K562 (cell line): ENCODE data around the gene RET. TPM values are rescaled to one million over a fixed set of nuclear protein-coding genes. Genes with fewer than 3 reads are reported as not detected.

Source experiments
- ATAC-seq: fragments of 200-7000 bp; cut with Tn5 transposase; 3 replicates; pipeline ENCODE4 v1.9.1; 2020; ENCODE audit warnings: moderate library complexity
- Bru-seq: library from RNA; stranded (reverse); fragments of 400-500 nt; gene quantifications from one replicate; lab custom pipeline; 2021; lab: Mats Ljungman, UMichigan
- BruChase-seq, 2 experiments: library from RNA; stranded (reverse); fragments of 400-500 nt; gene quantifications; one replicate each; lab custom pipeline; 2021; lab: Mats Ljungman, UMichigan
- BruUV-seq: library from RNA; stranded (reverse); fragments of 400-500 nt; replicated peaks from 2 replicates; lab custom pipeline; 2021; lab: Mats Ljungman, UMichigan
- CTCF ChIA-PET: fragments of 300-600 bp; formaldehyde crosslinking; extraction: SDS; loops from one replicate; lab custom pipeline; 2021; ENCODE audit warnings: low intra/inter-chr PET ratio; lab: Yijun Ruan, JAX
- POLR2A ChIA-PET: fragments of 300-600, 350-650 bp; sonication (Branson Sonifier 250); formaldehyde crosslinking; extraction: SDS; loops from one replicate; lab custom pipeline; 2021; ENCODE audit warnings: antibody characterized with exemption, inconsistent platforms; lab: Yijun Ruan, JAX
- DNase-seq, 4 experiments: peaks; one replicate each; pipeline versions ENCODE4 v3.0.0 to v3.0.0-alpha.2; 2011 to 2018; ENCODE audit warnings: low spot score in 3 of 4, mixed read lengths in 3 of 4; ENCODE audit errors: extremely low read depth in 1 of 4
- FAIRE-seq: peaks from 2 replicates; lab custom pipeline; 2011; peaks lifted over from hg19 to GRCh38; lab: Jason Lieb, UNC
- H2AFZ ChIP-seq: 2 replicates; pipeline ENCODE4 v1.6.0; 2011; ENCODE audit warnings: low read depth, low read length, control low read depth, inconsistent platforms
- H3K27ac ChIP-seq: fragments of 200-600 bp; 3 replicates; pipeline ENCODE4 v1.8.0; 2011; ENCODE audit warnings: low read depth, mild to moderate bottlenecking, control low read depth, inconsistent platforms, low read length, moderate library complexity, mixed read lengths; ENCODE audit errors: extremely low read depth
- H3K27me3 ChIP-seq, 2 experiments: fragments of 300-600 bp in 1 of 2; 2 replicates in 1 of 2; 3 replicates in 1 of 2; pipeline versions ENCODE4 v1.6.0 to v1.8.0; 2011; ENCODE audit warnings: inconsistent platforms in 2 of 2, low read length in 2 of 2, mild to moderate bottlenecking in 1 of 2, mixed read lengths in 1 of 2, moderate library complexity in 1 of 2; ENCODE audit not compliant: control insufficient read depth in 2 of 2, insufficient read depth in 2 of 2
- H3K36me3 ChIP-seq: fragments of 300-600 bp; 3 replicates; pipeline ENCODE4 v1.8.0; 2011; ENCODE audit warnings: mild to moderate bottlenecking, low read length, inconsistent platforms; ENCODE audit not compliant: control insufficient read depth, insufficient read depth
- H3K4me1 ChIP-seq, 2 experiments: fragments of 200-600 bp in 1 of 2; replicated peaks in 1 of 2; 2 replicates in 1 of 2; 3 replicates in 1 of 2; pipeline versions ENCODE4 v1.5.1 to v1.8.0; 2011; ENCODE audit warnings: inconsistent platforms in 2 of 2, low read length in 2 of 2, mild to moderate bottlenecking in 1 of 2, mixed read lengths in 1 of 2, moderate library complexity in 1 of 2; ENCODE audit not compliant: control insufficient read depth in 2 of 2, insufficient read depth in 2 of 2
- H3K4me2 ChIP-seq: 2 replicates; pipeline ENCODE4 v1.6.1; 2011; ENCODE audit warnings: low read length, control low read depth, inconsistent platforms, mixed read lengths; ENCODE audit not compliant: insufficient read depth
- H3K4me3 ChIP-seq: fragments of 200-600 bp; sonication (generic), shearing (Covaris generic); 2 replicates; pipeline ENCODE4 v1.5.1; 2016; ENCODE audit warnings: control low read depth, inconsistent platforms
- H3K79me2 ChIP-seq: fragments of 200-600 bp; 3 replicates; pipeline ENCODE4 v1.8.0; 2011; ENCODE audit warnings: low read length, inconsistent platforms; ENCODE audit not compliant: control insufficient read depth, insufficient read depth
- H3K9ac ChIP-seq, 2 experiments: 2 replicates each; pipeline versions ENCODE4 v1.6.0 to v1.6.1; 2011; ENCODE audit warnings: low read depth in 2 of 2, low read length in 2 of 2, control low read depth in 1 of 2, inconsistent platforms in 1 of 2, mild to moderate bottlenecking in 1 of 2, mixed read lengths in 1 of 2; ENCODE audit not compliant: insufficient read depth in 1 of 2
- H3K9me1 ChIP-seq: one replicate; pipeline ENCODE4 v1.6.0; 2011; ENCODE audit warnings: inconsistent platforms, mild to moderate bottlenecking, low read length, moderate library complexity; ENCODE audit not compliant: control insufficient read depth, insufficient read depth
- H3K9me3 ChIP-seq: replicated peaks from 2 replicates; pipeline ENCODE4 v1.5.1; 2011; ENCODE audit warnings: low read depth, low read length, inconsistent platforms; ENCODE audit not compliant: control insufficient read depth, insufficient read depth
- H4K20me1 ChIP-seq: replicated peaks from 2 replicates; pipeline ENCODE4 v1.6.1; 2011; ENCODE audit warnings: low read length, inconsistent platforms, mixed read lengths; ENCODE audit not compliant: control insufficient read depth, insufficient read depth
- BRF1 ChIP-seq: IDR thresholded peaks from 3 replicates; pipeline ENCODE4 v1.6.1; 2011; ENCODE audit warnings: borderline replicate concordance, mild to moderate bottlenecking; ENCODE audit not compliant: insufficient read length; ENCODE audit errors: extremely low read depth
- DACH1 ChIP-seq: fragments of 450-650 bp; IDR thresholded peaks from 2 replicates; pipeline ENCODE4 v1.6.1; 2018; ENCODE audit not compliant: partially characterized antibody
- GTF2F1 ChIP-seq: IDR thresholded peaks from 2 replicates; pipeline ENCODE4 v1.6.1; 2011; ENCODE audit warnings: low read depth, low read length, improper control_type of control experiment
- MTA3 ChIP-seq: fragments of 450-650 bp; formaldehyde crosslinking; IDR thresholded peaks from 2 replicates; pipeline ENCODE4 v1.6.1; 2017; ENCODE audit warnings: mild to moderate bottlenecking, borderline replicate concordance
- PML ChIP-seq: IDR thresholded peaks from 2 replicates; pipeline ENCODE4 v1.6.1; 2012; ENCODE audit warnings: low read length, inconsistent platforms
- RAD21 ChIP-seq, 2 experiments: fragments of 250-450 bp in 1 of 2; fragments of 450-650 bp in 1 of 2; sonication (Bioruptor Pico) in 1 of 2; formaldehyde crosslinking in 1 of 2; IDR thresholded peaks in 1 of 2; conservative IDR thresholded peaks in 1 of 2; 2 replicates each; pipeline versions ENCODE4 v1.4.0 to v1.8.0; 2020 to 2022; ENCODE audit warnings: mild to moderate bottlenecking in 2 of 2, moderate library complexity in 1 of 2
- SMARCB1 ChIP-seq: IDR thresholded peaks from 2 replicates; pipeline ENCODE4 v1.6.1; 2011; ENCODE audit warnings: improper control_type of control experiment, low read depth; ENCODE audit not compliant: insufficient read length
- XRCC3 ChIP-seq: fragments of 450-650 bp; IDR thresholded peaks from 2 replicates; pipeline ENCODE4 v1.6.1; 2017; ENCODE audit warnings: mild to moderate bottlenecking, moderate library complexity
- XRCC5 ChIP-seq: fragments of 200-400 bp; formaldehyde crosslinking; IDR thresholded peaks from 2 replicates; pipeline ENCODE4 v1.6.1; 2017; ENCODE audit warnings: low read depth, mild to moderate bottlenecking, low read length
- ZNF324 ChIP-seq: fragments of 250-450 bp; sonication (Bioruptor Pico); IDR thresholded peaks from 2 replicates; pipeline ENCODE4 v1.4.0; 2020; ENCODE audit warnings: mild to moderate bottlenecking
- ZNF780A ChIP-seq: fragments of 250-450 bp; sonication (Bioruptor Pico); IDR thresholded peaks from 2 replicates; pipeline ENCODE4 v1.5.0; 2021; ENCODE audit warnings: mild to moderate bottlenecking
- WGBS: fragments of 100-300 bp; shearing (Covaris generic); methylation state at CpG from one replicate; pipeline ENCODE4 v1.1.6; 2016; ENCODE audit warnings: low coverage, mixed read lengths; ENCODE audit not compliant: insufficient coverage; ENCODE audit errors: missing lambda C conversion rate; 5-methylcytosine and 5-hydroxymethylcytosine counted together
- in situ Hi-C: fragments of 300-500 bp; cut with MboI; formaldehyde crosslinking; loops from 4 replicates; pipeline ENCODE4 v1.15.0; 2018; ENCODE audit warnings: inconsistent platforms, mixed read lengths
- intact Hi-C: fragments of 100-400 bp; cut with micrococcal nuclease; formaldehyde crosslinking; loops from 2 replicates; pipeline ENCODE4 v1.14.2; 2022
- long read RNA-seq, 3 experiments: library from polyadenylated mRNA in 2 of 3; library from RNA in 1 of 3; unstranded in 2 of 3; stranded (forward) in 1 of 3; transcript quantifications; one replicate each; pipeline ENCODE4 v2.0.0, GENCODE V29; 2019 to 2022
- polyA minus RNA-seq, 3 experiments: library from RNA; depleted of rRNA, polyadenylated mRNA; stranded (reverse); fragments of >200 nt; gene quantifications; 2 replicates each; pipeline ENCODE4 v1.2.3, GENCODE V29; 2011
- polyA plus RNA-seq, 8 experiments: library from polyadenylated mRNA; depleted of rRNA in 4 of 8; stranded (reverse) in 5 of 8; unstranded in 3 of 8; fragments of >200 nt; fragmentation: Nextera tagmentation in 2 of 8; fragmentation: Illumina TruSeq in 1 of 8; extraction: Ambion mirVana in 2 of 8; extraction: Trizol in 1 of 8; gene quantifications; 2 replicates each; pipeline versions ENCODE4 v1.2.1 to v1.2.3, GENCODE V29; 2011 to 2014; ENCODE audit warnings: inconsistent platforms in 1 of 8, missing spikeins in 1 of 8
- total RNA-seq, 7 experiments: library from RNA; depleted of rRNA in 6 of 7; stranded (reverse); fragments of >200 nt in 6 of 7; fragmentation: Illumina TruSeq in 2 of 7; extraction: Trizol in 2 of 7; gene quantifications; 2 replicates each; pipeline versions ENCODE4 v1.2.1 to v1.2.3, GENCODE V29; 2011 to 2021; ENCODE audit warnings: low replicate concordance in 1 of 7
- TF ChIP-seq, protein P1 (sequence below): fragments of 450-650 bp; IDR thresholded peaks from one replicate; pipeline ENCODE4 v1.6.1; 2018; ENCODE audit warnings: mild to moderate bottlenecking, moderate library complexity; ENCODE audit not compliant: partially characterized antibody

RET gene
- total RNA-seq (2011; cell fraction: chromatin; rRNA removed; ENCODE audit: low replicate concordance), result not detected in 2 replicates
- total RNA-seq (2011; cell fraction: nucleolus; rRNA removed), result not detected in 2 replicates
- total RNA-seq (2011; cell fraction: nucleoplasm; rRNA removed), result not detected in 2 replicates
- total RNA-seq (2014; rRNA removed) (0.05 TPM in 1 of 2 replicates, not detected in the other), total RNA-seq (2014; rRNA removed; fragmentation: Illumina TruSeq; extraction: Trizol) (not detected in 2 replicates), total RNA-seq (2015; rRNA removed; fragmentation: Illumina TruSeq; extraction: Trizol) (not detected in 2 replicates), total RNA-seq (2021) (0.04 TPM in 1 of 2 replicates, not detected in the other), polyA plus RNA-seq (2011; rRNA removed) (not detected in 2 replicates), polyA plus RNA-seq (2014; fragmentation: Illumina TruSeq; extraction: Trizol) (not detected in 2 replicates), polyA plus RNA-seq (2014; fragmentation: Nextera tagmentation; extraction: Ambion mirVana) (not detected), polyA plus RNA-seq (2014; rRNA removed) (not detected in 2 replicates), polyA minus RNA-seq (2011; rRNA and poly(A)+ RNA removed) (not detected in 2 replicates), Bru-seq, nascent RNA (not detected), BruChase-seq, experiment 1, labeled RNA remaining after a 2-hour chase (percentile 2 among the genes with signal in this experiment), BruChase-seq, experiment 2, labeled RNA remaining after a 6-hour chase (not detected)
- polyA plus RNA-seq (2011; cell fraction: cytosol; rRNA removed), result not detected in 2 replicates
- not detected in 2 replicates for polyA plus RNA-seq (2011; cell fraction: nucleus; rRNA removed)
- polyA plus RNA-seq (2012), result not detected in 2 replicates
- polyA minus RNA-seq (2011; cell fraction: cytosol; rRNA and poly(A)+ RNA removed), result not detected in 2 replicates
- not detected in 2 replicates for polyA minus RNA-seq (2011; cell fraction: nucleus; rRNA and poly(A)+ RNA removed)
- long read RNA-seq, experiment 1, result 0 reads
- long read RNA-seq, experiment 2, result 0 reads
- long read RNA-seq, experiment 3, result 0 reads

- H3K9ac ChIP-seq, result no peak within 1 kb of the TSS
- peaks cover 0 to 47% of the 10 kb centered on the region in 2 experiments; a peak in 2 of 5 replicates for H3K27me3 ChIP-seq
Measured at GRCh38 chr10:43076876-43077420, at the start of gene RET. Gene RET, plus strand, starts transcription at chr10:43077069. Its CDS starts 190 bp downstream, at chr10:43077259.

More at GRCh38 chr10:43076876-43077420, at the start of gene RET:
- no peak for FAIRE-seq
- BruUV-seq, result no TSS peak
- Histone ChIP-seq H4K20me1 (peaks cover 12% of the 10 kb centered on the region), H3K79me2 (no peaks in the 10 kb centered on the region), H3K4me2 (no peak within 1 kb of the TSS), H3K36me3 (no peaks in the 10 kb centered on the region), H3K27ac (no peak within 1 kb of the TSS), H3K4me3 (no peak within 1 kb of the TSS), H3K4me1 (peaks cover 0 to 26% of the 10 kb centered on the region in 2 experiments; a peak in 2 of 5 replicates), H3K9me1 (no peaks in the 10 kb centered on the region), H2AFZ (no peak within 1 kb of the TSS)
- CTCF ChIA-PET, result no interaction called here
- intact Hi-C loops (loop anchor here (5.0 to 10.0 kb wide), 3 partner anchors 35 to 92 kb away; no protein-coding TSS in a partner anchor), in situ Hi-C loops (no loop called here)
- ATAC-seq, result peak; percentile 72
- DNase-seq, result peak; percentile 40 to 94 (median 88)
- POLR2A ChIA-PET, result no interaction called here
- WGBS, result 14% methylated on average over 28 of the region's 78 CpGs
- TF ChIP-seq PML (no peak), GTF2F1 (no peak), RAD21 (CRISPR knock-in tag; conservative IDR thresholded peaks at IDR 0.05 in 1 of 2, IDR thresholded peaks at IDR 0.05 in 1 of 2) (no peak), ZNF780A (no peak), XRCC3 (no peak), SMARCB1 (no peak), DACH1 (no peak), XRCC5 (no peak), BRF1 (no peak), ZNF324 (CRISPR knock-in tag) (no peak), MTA3 (no peak)
- TF ChIP-seq, protein P1, sequence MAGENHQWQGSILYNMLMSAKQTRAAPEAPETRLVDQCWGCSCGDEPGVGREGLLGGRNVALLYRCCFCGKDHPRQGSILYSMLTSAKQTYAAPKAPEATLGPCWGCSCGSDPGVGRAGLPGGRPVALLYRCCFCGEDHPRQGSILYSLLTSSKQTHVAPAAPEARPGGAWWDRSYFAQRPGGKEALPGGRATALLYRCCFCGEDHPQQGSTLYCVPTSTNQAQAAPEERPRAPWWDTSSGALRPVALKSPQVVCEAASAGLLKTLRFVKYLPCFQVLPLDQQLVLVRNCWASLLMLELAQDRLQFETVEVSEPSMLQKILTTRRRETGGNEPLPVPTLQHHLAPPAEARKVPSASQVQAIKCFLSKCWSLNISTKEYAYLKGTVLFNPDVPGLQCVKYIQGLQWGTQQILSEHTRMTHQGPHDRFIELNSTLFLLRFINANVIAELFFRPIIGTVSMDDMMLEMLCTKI, result no peak
- TF ChIP-seq, all 486 proteins: peak for 0
- H3K9me3 ChIP-seq, result no peaks in the 10 kb centered on the region
